Keratinocyte (primary cell): ENCODE data around the gene MAPRE3. TPM values are rescaled to one million over a fixed set of nuclear protein-coding genes. Genes with fewer than 3 reads are reported as not detected.

Experiments used
- DNase-seq: peaks from one replicate; pipeline ENCODE4 v3.0.0-alpha.2; 2011; ENCODE audit warnings: low read depth, missing footprints, low spot score
- FAIRE-seq: peaks from 2 replicates; lab custom pipeline; 2011; peaks lifted over from hg19 to GRCh38; lab: Jason Lieb, UNC
- H2AFZ ChIP-seq: 2 replicates; pipeline ENCODE4 v1.6.0; 2012; ENCODE audit warnings: low read length, control low read depth, inconsistent platforms; ENCODE audit not compliant: control insufficient read depth
- H3K27ac ChIP-seq: 2 replicates; pipeline ENCODE4 v1.5.1; 2011; ENCODE audit warnings: low read length; ENCODE audit not compliant: control insufficient read depth, insufficient read depth
- H3K27me3 ChIP-seq: 3 replicates; pipeline ENCODE4 v1.6.0; 2011; ENCODE audit warnings: low read length; ENCODE audit not compliant: control insufficient read depth, insufficient read depth; ENCODE audit errors: extremely low read depth
- H3K36me3 ChIP-seq, 2 experiments: 2 replicates in 1 of 2; 3 replicates in 1 of 2; pipeline ENCODE4 v1.5.1; 2011; ENCODE audit warnings: low read length in 2 of 2, mild to moderate bottlenecking in 1 of 2; ENCODE audit not compliant: control insufficient read depth in 2 of 2, insufficient read depth in 2 of 2; ENCODE audit errors: extremely low read depth in 1 of 2
- H3K4me1 ChIP-seq: 3 replicates; pipeline ENCODE4 v1.5.1; 2011; ENCODE audit warnings: low read length; ENCODE audit not compliant: control insufficient read depth, insufficient read depth; ENCODE audit errors: extremely low read depth
- H3K4me2 ChIP-seq: 3 replicates; pipeline ENCODE4 v1.6.0; 2011; ENCODE audit warnings: low read depth, low read length; ENCODE audit not compliant: control insufficient read depth, insufficient read depth; ENCODE audit errors: extremely low read depth
- H3K4me3 ChIP-seq, 3 experiments: fragments of 200-600 bp in 1 of 3; sonication (generic) in 1 of 3; 2 replicates in 2 of 3; 3 replicates in 1 of 3; pipeline ENCODE4 v1.5.1; 2011 to 2016; ENCODE audit warnings: low read length in 3 of 3, mild to moderate bottlenecking in 3 of 3, control low read depth in 2 of 3, inconsistent platforms in 1 of 3, low read depth in 1 of 3, mixed read lengths in 1 of 3, mixed run types in 1 of 3, moderate library complexity in 1 of 3; ENCODE audit not compliant: control insufficient read depth in 2 of 3, insufficient read depth in 2 of 3; ENCODE audit errors: extremely low read depth in 1 of 3
- H3K79me2 ChIP-seq: 2 replicates; pipeline ENCODE4 v1.6.0; 2012; ENCODE audit warnings: low read length; ENCODE audit not compliant: control insufficient read depth, insufficient read depth
- H3K9ac ChIP-seq: 3 replicates; pipeline ENCODE4 v1.6.0; 2011; ENCODE audit warnings: low read length; ENCODE audit not compliant: control insufficient read depth, insufficient read depth; ENCODE audit errors: extremely low read depth
- H3K9me1 ChIP-seq: 3 replicates; pipeline ENCODE4 v1.6.0; 2011; ENCODE audit warnings: low read length; ENCODE audit not compliant: control insufficient read depth, insufficient read depth; ENCODE audit errors: extremely low read depth
- H3K9me3 ChIP-seq: 2 replicates; pipeline ENCODE4 v1.5.1; 2012; ENCODE audit warnings: low read depth, low read length; ENCODE audit not compliant: control insufficient read depth
- H4K20me1 ChIP-seq: 3 replicates; pipeline ENCODE4 v1.6.0; 2011; ENCODE audit warnings: low read length; ENCODE audit not compliant: control insufficient read depth, insufficient read depth; ENCODE audit errors: extremely low read depth
- CTCF ChIP-seq, 3 experiments: IDR thresholded peaks in 1 of 3; conservative IDR thresholded peaks in 1 of 3; optimal IDR thresholded peaks in 1 of 3; 2 replicates in 2 of 3; 3 replicates in 1 of 3; pipeline versions ENCODE3 to v1.5.1; 2011; ENCODE audit warnings: low read length in 3 of 3, mild to moderate bottlenecking in 3 of 3, moderate library complexity in 2 of 3, control low read depth in 1 of 3, inconsistent platforms in 1 of 3; ENCODE audit not compliant: insufficient read depth in 2 of 3; ENCODE audit errors: extremely low read depth in 1 of 3
- EZH2 ChIP-seq: IDR thresholded peaks from one replicate; pipeline ENCODE4 v1.6.1; 2012; ENCODE audit warnings: inconsistent platforms, mild to moderate bottlenecking, low read length, moderate library complexity
- dilution Hi-C: fragments of 300-500 bp; cut with MboI; formaldehyde crosslinking; loops from one replicate; pipeline ENCODE4 v1.7.0; 2020; ENCODE audit warnings: low sequenced_read_pairs; ENCODE audit not compliant: extremely low pct_ligation_motif_present
- polyA plus RNA-seq, 5 experiments: library from polyadenylated mRNA; depleted of rRNA in 3 of 5; stranded (reverse) in 3 of 5; stranded (forward) in 1 of 5; unstranded in 1 of 5; fragments of >200 nt; gene quantifications; 1 replicate in 1 of 5; 2 replicates in 3 of 5; 3 replicates in 1 of 5; pipeline versions ENCODE4 v1.2.1 to v1.2.3, GENCODE V29; 2011 to 2012; ENCODE audit warnings: missing spikeins in 2 of 5, low read depth in 1 of 5, low replicate concordance in 1 of 5

Gene MAPRE3
- polyA plus RNA-seq, 1 donor (not counting 4 experiments of a cell fraction or from before 2014, with no cell fraction given) = 12.6 TPM

DNA sequence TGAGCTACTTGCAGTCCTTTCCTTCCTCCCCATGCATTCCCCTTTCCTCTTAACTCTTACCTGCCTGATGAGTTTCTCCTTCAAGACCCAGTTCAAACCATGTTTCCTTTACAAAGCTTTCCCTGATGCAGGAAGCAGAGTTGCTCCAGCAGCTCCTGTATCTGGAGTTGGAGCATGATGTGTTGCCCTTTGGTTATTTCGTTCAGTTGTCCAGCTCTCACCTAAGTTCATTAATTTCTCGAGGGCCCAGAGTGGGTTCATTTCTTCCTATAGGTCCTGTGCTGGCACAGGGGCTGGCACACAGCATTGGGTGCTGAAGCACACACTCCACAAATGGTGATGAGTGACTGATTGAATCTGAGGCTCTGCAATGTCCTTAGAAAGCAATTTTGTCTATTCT, 39.3 kb downstream of the MAPRE3 start:
- Histone ChIP-seq H3K36me3 (no peaks in the 10 kb centered on the region), H3K9me1 (no peaks in the 10 kb centered on the region), H3K79me2 (no peaks in the 10 kb centered on the region), H3K9me3 (no peaks in the 10 kb centered on the region), H3K27ac (no peak overlapping the region), H3K9ac (no peak overlapping the region), H4K20me1 (no peaks in the 10 kb centered on the region), H3K27me3 (no peaks in the 10 kb centered on the region), H3K4me2 (no peak overlapping the region), H3K4me1 (peaks cover 3% of the 10 kb centered on the region), H2AFZ (no peak overlapping the region), H3K4me3 (no peak overlapping the region)
- no peak for TF ChIP-seq CTCF (optimal IDR thresholded peaks at IDR 0.05 in 1 of 3, IDR thresholded peaks at IDR 0.05 in 1 of 3, conservative IDR thresholded peaks at IDR 0.05 in 1 of 3; ENCODE audit: extremely low read depth in 1 of 3, insufficient read depth in 2 of 3, low read length in 3 of 3)
- no peak for TF ChIP-seq EZH2
- dilution Hi-C loops = no loop called here
- DNase-seq (no peak), FAIRE-seq (no peak)

GRCh38 chr2:27010139-27010538, 39.7 kb downstream of the MAPRE3 start:
- FAIRE-seq = no peak
- H3K4me3 ChIP-seq = no peak overlapping the region
- no peak overlapping the region for H2AFZ ChIP-seq
- peaks cover 3% of the 10 kb centered on the region for H3K4me1 ChIP-seq
- H3K9me3 ChIP-seq = no peaks in the 10 kb centered on the region
- H3K9me1 ChIP-seq = no peaks in the 10 kb centered on the region
- DNase-seq = no peak
- H3K4me2 ChIP-seq = no peak overlapping the region
- no peaks in the 10 kb centered on the region for H3K79me2 ChIP-seq
- H3K27ac ChIP-seq = no peak overlapping the region
- H3K27me3 ChIP-seq = no peaks in the 10 kb centered on the region
- TF ChIP-seq CTCF (optimal IDR thresholded peaks at IDR 0.05 in 1 of 3, IDR thresholded peaks at IDR 0.05 in 1 of 3, conservative IDR thresholded peaks at IDR 0.05 in 1 of 3; ENCODE audit: extremely low read depth in 1 of 3, insufficient read depth in 2 of 3, low read length in 3 of 3) (no peak), EZH2 (no peak)
- no peaks in the 10 kb centered on the region for H4K20me1 ChIP-seq
- H3K36me3 ChIP-seq = no peaks in the 10 kb centered on the region
- H3K9ac ChIP-seq = no peak overlapping the region
- dilution Hi-C loops = no loop called here
